Activated CD4-positive, alpha-beta T cell treated with anti-CD3 and anti-CD28 coated beads, Interleukin-2, Interleukin-4, amounts not matched to agents 100 ng/mL and 50 ng/mL, durations not matched to agents 16 hours and 8 hours (primary cell): ENCODE results near the gene AREG.

Experiments
- DNase-seq: peaks from one replicate; pipeline ENCODE4 v3.0.0-alpha.2; 2020; ENCODE audit warnings: low spot score

AREG gene

DNA sequence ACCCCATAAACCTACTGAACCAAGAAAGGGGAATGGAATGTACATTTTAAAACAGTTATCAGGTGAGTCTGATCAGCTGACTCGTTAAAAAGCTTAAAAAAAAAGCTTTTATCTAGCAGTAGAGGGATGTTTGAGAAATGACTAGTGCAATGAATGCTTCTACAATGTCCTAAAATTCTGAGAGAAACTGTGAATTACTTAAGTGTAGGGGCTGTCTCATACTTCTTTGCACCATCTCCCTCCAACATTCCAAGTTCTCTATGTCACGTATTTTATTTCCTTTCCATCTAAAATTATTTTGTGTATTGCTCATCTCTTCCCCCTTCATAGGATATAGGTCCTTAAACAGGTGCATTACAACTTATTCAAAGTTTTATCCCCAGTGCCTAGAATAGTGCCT, 11.9 kb upstream of the AREG start:
- no peak for DNase-seq

GRCh38 chr4:74433541-74434172, 11.3 kb upstream of the AREG start:
- no peak for DNase-seq

- DNase-seq = no peak
Measured at GRCh38 chr4:74435296-74435695, 9.6 kb upstream of the AREG start.

- no peak for DNase-seq
Measured at GRCh38 chr4:74437866-74438265, 7.1 kb upstream of the AREG start.

- DNase-seq = no peak
Measured at GRCh38 chr4:74438661-74439060, 6.3 kb upstream of the AREG start.

- no peak for DNase-seq
Measured at GRCh38 chr4:74439952-74440351, 5.0 kb upstream of the AREG start.

DNA sequence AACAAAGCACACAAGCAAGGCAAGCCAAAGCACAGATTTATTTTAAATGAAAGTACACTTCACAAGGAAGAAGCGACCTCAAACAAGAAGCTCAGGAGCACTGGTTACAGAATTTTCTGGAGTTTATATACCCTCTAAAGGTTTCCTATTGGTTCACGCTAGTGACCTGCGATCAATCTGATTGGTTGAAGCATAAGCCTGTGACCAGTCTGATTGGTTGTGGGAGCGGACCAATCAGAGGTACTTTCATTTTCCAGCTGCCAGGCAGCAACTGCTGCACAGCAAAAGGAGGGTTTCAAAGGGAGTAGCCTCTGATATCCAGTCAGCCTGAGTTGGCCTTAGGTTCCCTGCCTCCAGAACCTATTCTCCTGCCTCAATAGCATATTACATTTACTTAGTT, 4.6 kb upstream of the AREG start:
- DNase-seq = no peak

DNA sequence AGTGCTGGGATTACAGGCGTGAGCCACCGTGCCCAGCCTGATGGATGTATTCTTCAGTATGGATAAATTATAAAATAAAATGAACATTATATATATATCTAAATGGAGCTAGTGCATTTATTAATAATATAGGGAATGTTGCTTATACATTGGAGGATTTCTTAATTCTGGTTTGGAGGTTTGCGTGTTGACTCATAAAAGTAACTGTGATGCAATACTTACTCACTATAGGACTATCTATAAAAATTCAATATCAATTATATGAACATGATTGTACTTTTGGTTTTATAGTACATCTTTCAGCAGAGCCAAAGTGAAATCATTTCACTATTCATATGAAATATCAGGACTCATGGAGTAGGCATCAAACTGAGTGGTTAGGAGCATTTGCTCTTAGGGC, 3.2 kb upstream of the AREG start:
- no peak for DNase-seq

GRCh38 chr4:74446193-74446868, 1.4 kb downstream of the AREG start:
- no peak for DNase-seq

GRCh38 chr4:74446896-74447295, 2.0 kb downstream of the AREG start:
- DNase-seq = no peak

DNA sequence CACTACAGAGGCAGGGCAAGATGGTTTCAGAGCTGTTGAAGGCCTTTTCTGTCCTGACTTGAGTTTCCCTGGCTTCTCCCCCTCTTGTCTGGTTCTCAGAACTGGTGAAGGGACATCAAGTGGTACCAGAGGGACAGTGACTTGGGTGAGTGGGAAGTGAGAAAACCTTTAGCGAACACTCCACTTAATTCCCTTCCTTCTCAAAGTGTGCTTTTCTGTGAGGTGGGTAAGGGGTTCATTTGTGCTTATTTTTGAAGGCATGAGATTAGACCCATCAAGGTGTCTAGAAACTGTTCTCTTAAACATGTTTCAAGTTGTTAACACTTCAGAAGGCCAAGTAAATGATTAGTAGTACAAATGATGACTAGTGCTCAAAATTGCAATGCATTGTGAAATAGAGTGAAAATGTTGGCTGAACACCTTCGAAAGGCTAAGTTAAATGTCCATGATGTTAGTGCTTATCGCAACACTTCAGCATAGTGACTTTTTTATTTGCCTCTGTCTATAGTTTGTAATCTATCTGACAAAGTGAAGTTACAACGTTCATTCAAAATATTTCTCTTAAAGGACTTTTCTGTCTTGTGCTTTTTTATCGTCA, 2.8 kb downstream of the AREG start:
- DNase-seq = no peak

DNA sequence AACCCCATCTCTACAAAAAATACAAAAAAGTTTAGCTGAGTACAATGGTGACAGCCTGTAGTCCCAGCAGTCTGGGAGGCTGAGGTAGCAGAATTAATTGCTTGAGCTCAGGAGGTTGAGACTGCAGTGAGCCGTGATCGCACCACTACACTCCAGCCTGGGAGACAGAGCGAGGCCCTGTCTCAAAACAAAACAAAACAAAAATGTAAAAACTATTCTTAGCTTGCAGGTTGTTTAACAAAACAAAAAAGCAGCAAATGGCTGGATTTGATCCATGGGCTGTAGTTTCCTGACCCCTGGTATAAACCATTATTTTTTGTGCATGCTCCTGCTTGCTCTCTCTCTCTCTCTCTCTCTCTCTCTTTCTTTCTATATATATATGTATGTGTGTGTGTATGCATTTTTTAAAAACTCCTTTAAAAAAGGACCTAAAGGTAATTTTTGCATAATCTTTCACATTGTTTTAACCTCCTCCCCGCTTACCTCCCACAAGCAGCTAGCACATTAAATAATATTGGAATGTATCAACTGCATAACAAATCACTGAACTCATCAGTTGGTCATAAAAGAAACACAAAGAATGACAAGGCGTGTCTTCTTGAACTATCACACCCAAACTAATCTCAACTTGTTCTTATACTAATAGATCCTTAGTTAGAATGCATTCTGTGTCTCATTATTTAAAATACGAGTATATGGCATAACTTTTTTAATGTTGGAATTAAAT, 4.8 kb downstream of the AREG start:
- DNase-seq = no peak

GRCh38 chr4:74450298-74450683, 5.4 kb downstream of the AREG start:
- DNase-seq = no peak

DNA sequence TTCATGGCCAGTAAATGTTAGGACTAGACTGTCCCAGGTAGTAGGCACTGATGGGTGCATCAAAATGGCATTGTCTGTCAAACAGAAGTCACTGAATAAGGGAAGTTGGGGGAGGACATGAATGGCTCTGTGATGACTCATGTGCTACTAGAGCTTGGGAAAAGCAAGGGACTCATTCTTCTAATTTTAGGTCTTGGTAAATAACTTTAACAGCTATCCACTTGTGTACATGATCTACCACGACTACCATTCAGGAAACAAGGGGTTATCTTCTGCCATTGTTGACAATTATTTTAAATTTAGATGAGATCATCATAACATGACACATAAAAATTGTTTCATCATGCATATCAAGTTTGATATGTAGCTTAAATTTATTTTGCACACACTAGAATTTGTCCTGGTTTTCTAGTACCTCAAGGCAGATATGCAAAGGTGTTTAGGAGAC, 6.3 kb downstream of the AREG start:
- no peak for DNase-seq

GRCh38 chr4:74453037-74453635, 8.2 kb downstream of the AREG start:
- no peak for DNase-seq

- DNase-seq = no peak
Measured at GRCh38 chr4:74453829-74454742, 9.2 kb downstream of the AREG start.

- DNase-seq = no peak
Measured at GRCh38 chr4:74455361-74456055, 10.6 kb downstream of the AREG start.

GRCh38 chr4:74456056-74456744, 11.3 kb downstream of the AREG start:
- no peak for DNase-seq

- no peak for DNase-seq
Measured at GRCh38 chr4:74456849-74457395, 12.0 kb downstream of the AREG start.

GRCh38 chr4:74460833-74461232, 15.9 kb downstream of the AREG start:
- no peak for DNase-seq
